ENCODE results near the gene ODAPH.
"Not testable (repeated sequence)": the region's sequence is repeated elsewhere in the genome, so short reads cannot be mapped to it uniquely, and the experiment has no call there.

The ODAPH gene

GRCh38 chr4:75542824-75543223 is 13.0 kb upstream of the ODAPH start:
- no peak for DNase-seq
- H3K36me3 ChIP-seq, result 0 out of 2 replicates have a peak, but pooled peaks cover 3% of the 10 kb centered on the region
- TF ChIP-seq CTCF (IDR thresholded peaks at IDR 0.05; ENCODE audit: low read depth, low read length), result no peak
- no peaks in the 10 kb centered on the region for H3K27me3 ChIP-seq (ENCODE audit: insufficient read depth, low read depth, severe bottlenecking)
- no peaks in the 10 kb centered on the region for H3K9me3 ChIP-seq (ENCODE audit: severe bottlenecking)
- H3K27ac ChIP-seq, result no peak overlapping the region
- no peak overlapping the region for H3K4me3 ChIP-seq (ENCODE audit: low read depth, low read length)

DNA sequence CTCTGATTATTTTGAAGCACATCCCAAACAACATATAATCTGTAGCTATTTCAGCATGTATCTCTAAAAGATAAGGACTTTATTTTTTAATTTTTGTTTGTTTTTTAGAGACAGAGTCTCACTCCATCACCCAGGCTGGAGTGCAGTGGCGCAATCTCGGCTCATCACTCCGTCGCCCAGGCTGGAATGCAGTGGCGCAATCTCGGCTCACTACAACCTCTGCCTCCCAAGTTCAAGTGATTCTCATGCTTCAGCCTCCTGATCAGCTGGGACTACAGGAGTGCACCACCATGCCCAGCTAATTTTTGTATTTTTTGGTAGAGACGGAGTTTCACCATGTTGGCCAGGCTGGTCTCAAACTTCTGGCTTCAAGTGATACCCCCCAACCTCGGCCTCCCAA is 11.6 kb upstream of the ODAPH start:
- not testable (repeated sequence) for H3K4me3 ChIP-seq (ENCODE audit: low read depth, low read length); H3K27ac ChIP-seq; H3K9me3 ChIP-seq (ENCODE audit: severe bottlenecking); DNase-seq; H3K27me3 ChIP-seq (ENCODE audit: insufficient read depth, low read depth, severe bottlenecking); H3K36me3 ChIP-seq

- Histone ChIP-seq H3K9me3 (ENCODE audit: severe bottlenecking) (no peaks in the 10 kb centered on the region), H3K36me3 (0 out of 2 replicates have a peak, but pooled peaks cover 3% of the 10 kb centered on the region), H3K4me3 (ENCODE audit: low read depth, low read length) (no peak overlapping the region), H3K27me3 (ENCODE audit: insufficient read depth, low read depth, severe bottlenecking) (no peaks in the 10 kb centered on the region), H3K27ac (no peak overlapping the region)
- TF ChIP-seq CTCF (IDR thresholded peaks at IDR 0.05; ENCODE audit: low read depth, low read length), result no peak
- DNase-seq, result no peak
Observed at GRCh38 chr4:75544870-75545269, 11.0 kb upstream of the ODAPH start.

DNA sequence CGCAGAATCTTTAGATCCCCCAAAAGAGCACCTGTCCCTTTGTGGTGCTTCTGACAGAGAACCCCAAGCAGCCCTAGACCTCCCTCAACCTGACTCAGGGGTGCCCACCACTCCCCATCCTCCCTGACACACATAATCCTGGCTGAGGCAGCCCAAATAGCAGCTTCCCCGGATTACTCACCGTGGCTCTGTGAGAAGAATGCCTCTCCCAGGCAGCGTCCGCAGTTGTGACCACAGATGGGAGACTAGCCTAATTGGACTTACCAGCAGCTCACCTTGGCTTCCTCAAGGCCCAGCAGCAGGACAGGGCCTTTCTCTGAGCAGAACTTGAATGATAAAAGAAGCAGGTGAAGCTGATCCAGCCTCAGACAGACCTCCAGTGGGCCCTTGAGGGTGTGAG is 10.3 kb upstream of the ODAPH start:
- no peak for TF ChIP-seq CTCF (IDR thresholded peaks at IDR 0.05; ENCODE audit: low read depth, low read length)
- no peak overlapping the region for H3K4me3 ChIP-seq (ENCODE audit: low read depth, low read length)
- no peaks in the 10 kb centered on the region for H3K9me3 ChIP-seq (ENCODE audit: severe bottlenecking)
- H3K27me3 ChIP-seq (ENCODE audit: insufficient read depth, low read depth, severe bottlenecking), result no peaks in the 10 kb centered on the region
- DNase-seq, result peak; percentile 22
- H3K27ac ChIP-seq, result no peak overlapping the region
- 0 out of 2 replicates have a peak, but pooled peaks cover 3% of the 10 kb centered on the region for H3K36me3 ChIP-seq

- no peak for TF ChIP-seq CTCF (IDR thresholded peaks at IDR 0.05; ENCODE audit: low read depth, low read length)
- Histone ChIP-seq H3K9me3 (ENCODE audit: severe bottlenecking) (no peaks in the 10 kb centered on the region), H3K27ac (no peak overlapping the region), H3K4me3 (ENCODE audit: low read depth, low read length) (no peak overlapping the region), H3K36me3 (0 out of 2 replicates have a peak, but pooled peaks cover 3% of the 10 kb centered on the region), H3K27me3 (ENCODE audit: insufficient read depth, low read depth, severe bottlenecking) (no peaks in the 10 kb centered on the region)
- no peak for DNase-seq
Observed at GRCh38 chr4:75547647-75548387, 8.0 kb upstream of the ODAPH start.

GRCh38 chr4:75549019-75549418 is 6.8 kb upstream of the ODAPH start:
- H3K9me3 ChIP-seq (ENCODE audit: severe bottlenecking), result no peaks in the 10 kb centered on the region
- no peak for DNase-seq
- no peak for TF ChIP-seq CTCF (IDR thresholded peaks at IDR 0.05; ENCODE audit: low read depth, low read length)

More at GRCh38 chr4:75549019-75549418, 6.8 kb upstream of the ODAPH start:
- H3K36me3 ChIP-seq, result 0 out of 2 replicates have a peak, but pooled peaks cover 3% of the 10 kb centered on the region
- H3K4me3 ChIP-seq (ENCODE audit: low read depth, low read length), result no peak overlapping the region
- no peak overlapping the region for H3K27ac ChIP-seq
- no peaks in the 10 kb centered on the region for H3K27me3 ChIP-seq (ENCODE audit: insufficient read depth, low read depth, severe bottlenecking)

Data from WERI-Rb-1 (cell line).